ENCODE data around the gene ADORA2B. TPM values are rescaled to one million over a fixed set of nuclear protein-coding genes. Genes with fewer than 3 reads are reported as not detected.
"Not testable (repeated sequence)": the region's sequence is repeated elsewhere in the genome, so short reads cannot be mapped to it uniquely, and the experiment has no call there.

ADORA2B gene
- total RNA-seq, 1 experiment from 2014 or later = 48.8 TPM

GRCh38 chr17:15922586-15922985 is 22.3 kb upstream of the ADORA2B start:
- no peak for DNase-seq (ENCODE audit: low read depth)

- DNase-seq (ENCODE audit: low read depth) = no peak
Measured at GRCh38 chr17:15926039-15926740, 18.7 kb upstream of the ADORA2B start.

GRCh38 chr17:15928286-15928785 is 16.6 kb upstream of the ADORA2B start:
- DNase-seq (ENCODE audit: low read depth) = no peak

- DNase-seq (ENCODE audit: low read depth) = no peak
Measured at GRCh38 chr17:15929941-15930340, 15.0 kb upstream of the ADORA2B start.

- no peak for DNase-seq (ENCODE audit: low read depth)
Measured at GRCh38 chr17:15930426-15930825, 14.5 kb upstream of the ADORA2B start.

GRCh38 chr17:15931394-15931793 is 13.5 kb upstream of the ADORA2B start:
- no peak for DNase-seq (ENCODE audit: low read depth)

GRCh38 chr17:15934866-15935265 is 10.1 kb upstream of the ADORA2B start:
- DNase-seq (ENCODE audit: low read depth) = no peak

GRCh38 chr17:15935891-15936290 is 9.0 kb upstream of the ADORA2B start:
- DNase-seq (ENCODE audit: low read depth) = no peak

- not testable (repeated sequence) for DNase-seq (ENCODE audit: low read depth)
Measured at GRCh38 chr17:15936481-15936880, 8.4 kb upstream of the ADORA2B start.

- DNase-seq (ENCODE audit: low read depth) = peak; percentile 61
Measured at GRCh38 chr17:15941781-15942180, 3.1 kb upstream of the ADORA2B start.

- DNase-seq (ENCODE audit: low read depth) = no peak
Measured at GRCh38 chr17:15942207-15942833, 2.6 kb upstream of the ADORA2B start.

- no peak for DNase-seq (ENCODE audit: low read depth)
Measured at GRCh38 chr17:15943971-15944758, 765 bp upstream of the ADORA2B start.

GRCh38 chr17:15945527-15946191 is 729 bp downstream of the ADORA2B start:
- no peak for DNase-seq (ENCODE audit: low read depth)

GRCh38 chr17:15946611-15947120 is 1.7 kb downstream of the ADORA2B start:
- peak; percentile 50 for DNase-seq (ENCODE audit: low read depth)

GRCh38 chr17:15947271-15947670 is 2.3 kb downstream of the ADORA2B start:
- peak; percentile 70 for DNase-seq (ENCODE audit: low read depth)

GRCh38 chr17:15947976-15948752 is 3.2 kb downstream of the ADORA2B start:
- no peak for DNase-seq (ENCODE audit: low read depth)

GRCh38 chr17:15951368-15952047 is 6.6 kb downstream of the ADORA2B start:
- no peak for DNase-seq (ENCODE audit: low read depth)

- DNase-seq (ENCODE audit: low read depth) = no peak
Measured at GRCh38 chr17:15952048-15952532, 7.2 kb downstream of the ADORA2B start.

- no peak for DNase-seq (ENCODE audit: low read depth)
Measured at GRCh38 chr17:15952916-15953790, 8.2 kb downstream of the ADORA2B start.
